H1 (cell line): ENCODE data around the gene GAREM2. TPM values are rescaled to one million over a fixed set of nuclear protein-coding genes. Genes with fewer than 3 reads are reported as not detected.

Source experiments
- CTCF ChIA-PET: fragments of 300-600 bp; sonication (Branson Sonifier 250); formaldehyde crosslinking; loops from one replicate; lab custom pipeline; 2021; ENCODE audit not compliant: partially characterized antibody; lab: Charles Lee
- POLR2A ChIA-PET: fragments of 300-600 bp; sonication (Branson Sonifier 250); formaldehyde crosslinking; loops from one replicate; lab custom pipeline; 2021; ENCODE audit warnings: inconsistent platforms; ENCODE audit not compliant: partially characterized antibody; lab: Charles Lee
- DNase-seq, 2 experiments: peaks; one replicate each; pipeline versions ENCODE4 v3.0.0 to v3.0.0-alpha.2; 2010 to 2022; ENCODE audit warnings: low spot score in 2 of 2, low read depth in 1 of 2, mixed read lengths in 1 of 2
- FAIRE-seq: peaks from 2 replicates; lab custom pipeline; 2011; peaks lifted over from hg19 to GRCh38; lab: Jason Lieb, UNC
- H2AFZ ChIP-seq: 2 replicates; pipeline ENCODE4 v1.8.1; 2012; ENCODE audit warnings: low read length, inconsistent platforms
- H2AK5ac ChIP-seq: 2 replicates; pipeline ENCODE4 v1.6.1; 2013; ENCODE audit warnings: low read depth, low read length
- H2BK120ac ChIP-seq: replicated peaks from 2 replicates; pipeline ENCODE3; 2013; ENCODE audit warnings: low read depth, low read length, inconsistent platforms
- H2BK12ac ChIP-seq: 2 replicates; pipeline ENCODE4 v1.6.1; 2013; ENCODE audit warnings: low read depth, low read length
- H2BK15ac ChIP-seq: 2 replicates; pipeline ENCODE4 v1.6.1; 2013; ENCODE audit warnings: low read length
- H2BK20ac ChIP-seq: 2 replicates; pipeline ENCODE4 v1.6.1; 2013; ENCODE audit warnings: low read length
- H2BK5ac ChIP-seq: 2 replicates; pipeline ENCODE4 v1.6.1; 2013; ENCODE audit warnings: low read depth, low read length
- H3K14ac ChIP-seq: 2 replicates; pipeline ENCODE4 v1.6.1; 2013; ENCODE audit warnings: inconsistent platforms; ENCODE audit not compliant: insufficient read length
- H3K18ac ChIP-seq: 2 replicates; pipeline ENCODE4 v1.6.1; 2013; ENCODE audit warnings: low read length; ENCODE audit errors: extremely low read depth
- H3K23ac ChIP-seq: 2 replicates; pipeline ENCODE4 v1.6.1; 2013; ENCODE audit warnings: inconsistent platforms; ENCODE audit not compliant: insufficient read length
- H3K23me2 ChIP-seq: 2 replicates; pipeline ENCODE4 v1.6.1; 2013; ENCODE audit warnings: low read depth, low read length
- H3K27ac ChIP-seq: 2 replicates; pipeline ENCODE4 v1.6.1; 2011; ENCODE audit warnings: low read depth, low read length, inconsistent platforms
- H3K27me3 ChIP-seq, 4 experiments: replicated peaks in 1 of 4; 1 replicate in 1 of 4; 2 replicates in 3 of 4; pipeline versions ENCODE4 v1.6.1 to v1.8.1; 2011 to 2013; ENCODE audit warnings: low read length in 3 of 4, mild to moderate bottlenecking in 3 of 4, inconsistent platforms in 2 of 4, mixed read lengths in 2 of 4, moderate library complexity in 1 of 4; ENCODE audit not compliant: control insufficient read depth in 3 of 4, insufficient read depth in 3 of 4; ENCODE audit errors: extremely low read depth in 1 of 4
- H3K36me3 ChIP-seq, 4 experiments: 2 replicates each; pipeline versions ENCODE4 v1.6.1 to v1.8.1; 2011 to 2013; ENCODE audit warnings: mild to moderate bottlenecking in 4 of 4, low read length in 3 of 4, moderate library complexity in 2 of 4, control low read depth in 1 of 4, inconsistent platforms in 1 of 4; ENCODE audit not compliant: insufficient read depth in 4 of 4, control insufficient read depth in 2 of 4
- H3K4ac ChIP-seq: replicated peaks from 2 replicates; pipeline ENCODE3; 2013; ENCODE audit warnings: low read length, low read depth, mixed read lengths, inconsistent platforms; ENCODE audit not compliant: insufficient read length
- H3K4me1 ChIP-seq, 4 experiments: replicated peaks in 1 of 4; 1 replicate in 1 of 4; 2 replicates in 3 of 4; pipeline versions ENCODE4 v1.6.1 to v1.8.1; 2011 to 2013; ENCODE audit warnings: low read length in 3 of 4, inconsistent platforms in 2 of 4, mixed read lengths in 1 of 4; ENCODE audit not compliant: insufficient read depth in 4 of 4, control insufficient read depth in 3 of 4
- H3K4me2 ChIP-seq, 2 experiments: 2 replicates each; pipeline versions ENCODE4 v1.6.1 to v1.8.1; 2011 to 2013; ENCODE audit warnings: low read depth in 2 of 2, low read length in 2 of 2, control low read depth in 1 of 2, inconsistent platforms in 1 of 2, mild to moderate bottlenecking in 1 of 2; ENCODE audit not compliant: insufficient read depth in 1 of 2
- H3K4me3 ChIP-seq, 4 experiments: fragments of 200-600, 300-600 bp in 1 of 4; sonication (generic), shearing (Covaris generic), sonication (Bioruptor Twin) in 1 of 4; 2 replicates each; pipeline versions ENCODE4 v1.5.1 to v1.8.1; 2011 to 2016; ENCODE audit warnings: low read length in 4 of 4, low read depth in 3 of 4, control low read depth in 2 of 4, inconsistent platforms in 2 of 4, mild to moderate bottlenecking in 2 of 4, mixed read lengths in 1 of 4, moderate library complexity in 1 of 4; ENCODE audit not compliant: insufficient read depth in 2 of 4; ENCODE audit errors: extremely low read depth in 1 of 4
- H3K56ac ChIP-seq: replicated peaks from 2 replicates; pipeline ENCODE3; 2013; ENCODE audit warnings: low read depth, mild to moderate bottlenecking, mixed read lengths, low read length, inconsistent platforms; ENCODE audit not compliant: insufficient read length
- H3K79me1 ChIP-seq: 2 replicates; pipeline ENCODE4 v1.6.1; 2013; ENCODE audit warnings: low read depth, low read length, control low read depth
- H3K79me2 ChIP-seq, 2 experiments: 2 replicates each; pipeline versions ENCODE4 v1.6.1 to v1.8.1; 2012 to 2013; ENCODE audit warnings: low read length in 2 of 2, mild to moderate bottlenecking in 2 of 2, inconsistent platforms in 1 of 2; ENCODE audit not compliant: insufficient read depth in 2 of 2, control insufficient read depth in 1 of 2
- H3K9ac ChIP-seq, 4 experiments: replicated peaks in 1 of 4; 1 replicate in 1 of 4; 2 replicates in 3 of 4; pipeline versions ENCODE4 v1.6.1 to v1.8.1; 2011 to 2013; ENCODE audit warnings: low read depth in 3 of 4, low read length in 3 of 4, control low read depth in 2 of 4, mild to moderate bottlenecking in 2 of 4, moderate library complexity in 2 of 4, inconsistent platforms in 1 of 4; ENCODE audit errors: extremely low read depth in 1 of 4
- H3K9me3 ChIP-seq, 2 experiments: 2 replicates each; pipeline versions ENCODE4 v1.6.1 to v1.8.1; 2012 to 2013; ENCODE audit warnings: mild to moderate bottlenecking in 2 of 2, moderate library complexity in 2 of 2, control low read depth in 1 of 2, inconsistent platforms in 1 of 2, low read depth in 1 of 2, low read length in 1 of 2, mixed read lengths in 1 of 2; ENCODE audit not compliant: insufficient read depth in 2 of 2
- H4K20me1 ChIP-seq, 2 experiments: replicated peaks in 1 of 2; 2 replicates each; pipeline versions ENCODE3 to v1.8.1; 2011 to 2013; ENCODE audit warnings: inconsistent platforms in 2 of 2, low read length in 2 of 2, mild to moderate bottlenecking in 1 of 2; ENCODE audit not compliant: insufficient read depth in 2 of 2, control insufficient read depth in 1 of 2
- H4K5ac ChIP-seq: 2 replicates; pipeline ENCODE4 v1.6.1; 2013; ENCODE audit warnings: low read length, low read depth, mixed read lengths, inconsistent platforms; ENCODE audit not compliant: insufficient read length
- H4K8ac ChIP-seq: 2 replicates; pipeline ENCODE4 v1.8.0; 2013; ENCODE audit warnings: mild to moderate bottlenecking, moderate library complexity, low read length, inconsistent platforms; ENCODE audit not compliant: insufficient read depth; ENCODE audit errors: extremely low read depth
- H4K91ac ChIP-seq: replicated peaks from 2 replicates; pipeline ENCODE3; 2013; ENCODE audit warnings: low read length, mixed read lengths, inconsistent platforms; ENCODE audit not compliant: insufficient read length
- CHD1 ChIP-seq: IDR thresholded peaks from 2 replicates; pipeline ENCODE4 v1.6.1; 2012; ENCODE audit warnings: low read depth, low read length, improper control_type of control experiment
- CHD2 ChIP-seq: IDR thresholded peaks from 2 replicates; pipeline ENCODE4 v1.6.1; 2012; ENCODE audit warnings: low read length, improper control_type of control experiment
- EGR1 ChIP-seq: IDR thresholded peaks from 2 replicates; pipeline ENCODE4 v1.6.1; 2011; ENCODE audit warnings: low read depth, low read length, borderline replicate concordance
- GTF2F1 ChIP-seq: IDR thresholded peaks from 2 replicates; pipeline ENCODE4 v1.6.1; 2012; ENCODE audit warnings: low read depth, low read length, improper control_type of control experiment, borderline replicate concordance
- TAF1 ChIP-seq: IDR thresholded peaks from 2 replicates; pipeline ENCODE4 v1.6.1; 2011; ENCODE audit warnings: mild to moderate bottlenecking, low read depth, low read length
- TBP ChIP-seq: IDR thresholded peaks from 2 replicates; pipeline ENCODE4 v1.6.1; 2011; ENCODE audit warnings: low read depth, low read length, improper control_type of control experiment
- WGBS, 2 experiments: shearing (Covaris generic) in 1 of 2; methylation state at CpG; one replicate each; pipeline versions ENCODE4 v1.1.6 to v1.1.7; 2013 to 2015; ENCODE audit warnings: low lambda C conversion rate in 2 of 2, mixed read lengths in 2 of 2, inconsistent platforms in 1 of 2, low coverage in 1 of 2, missing lambda C conversion rate in 1 of 2; ENCODE audit not compliant: insufficient replicate concordance in 2 of 2, insufficient coverage in 1 of 2, insufficient read length in 1 of 2; ENCODE audit errors: extremely low coverage in 1 of 2, missing lambda C conversion rate in 1 of 2; 5-methylcytosine and 5-hydroxymethylcytosine counted together
- polyA plus RNA-seq, 7 experiments: library from polyadenylated mRNA; depleted of rRNA in 3 of 7; stranded (reverse) in 5 of 7; unstranded in 2 of 7; fragments of >200 nt in 5 of 7; fragments of 200-250 nt in 2 of 7; gene quantifications; 1 replicate in 5 of 7; 2 replicates in 1 of 7; 4 replicates in 1 of 7; pipeline versions ENCODE4 v1.2.1 to v1.2.3, GENCODE V29; 2011 to 2013; ENCODE audit warnings: missing spikeins in 2 of 7, mixed read lengths in 2 of 7
- total RNA-seq: library from RNA; stranded (reverse); fragmentation: NEBNext Ultra II Directional; extraction: Animal tissue kit (Norgen Biotek cat#: 25700); gene quantifications from 2 replicates; pipeline ENCODE4 v1.2.1, GENCODE V29; 2021

Gene GAREM2
- total and polyA plus RNA-seq, 2 of the 8 experiments (the other 6 are each of a cell fraction or from before 2014, with no cell fraction given) = 19.9 TPM

GRCh38 chr2:26185304-26185928, 12.5 kb downstream of the GAREM2 start:
- no peak for DNase-seq
- H3K9ac ChIP-seq = peak overlapping the region in 2 of 4 experiments; percentile 34 to 53; a peak in 4 of 7 replicates
- H3K14ac ChIP-seq = no peak overlapping the region
- peaks cover 2% of the 10 kb centered on the region; the same call in 1 of the 2 replicates for H3K79me1 ChIP-seq
- H3K56ac ChIP-seq = no peak overlapping the region
- peak overlapping the region; percentile 48; the same call in 1 of the 2 replicates for H2AK5ac ChIP-seq
- H3K27me3 ChIP-seq = peaks cover 0 to 6% (median 3%) of the 10 kb centered on the region in 4 experiments; a peak in 2 of 7 replicates
- FAIRE-seq = no peak
- 53% methylated on average over 16 of the region's 20 CpGs; no CpG with 5 or more reads in 1 of the 2 experiments for WGBS, 2 experiments
- peak overlapping the region; percentile 16; the same call in 1 of the 2 replicates for H2BK15ac ChIP-seq
- no peak overlapping the region for H3K18ac ChIP-seq
- 0 out of 2 replicates have a peak overlapping the region, but pooled peaks have one; percentile 39 for H2BK12ac ChIP-seq
- H4K91ac ChIP-seq = no peak overlapping the region
- no peaks in the 10 kb centered on the region for H3K9me3 ChIP-seq
- H2BK120ac ChIP-seq = no peak overlapping the region
- no peak overlapping the region for H2BK5ac ChIP-seq
- no peak overlapping the region for H4K5ac ChIP-seq
- H3K4me1 ChIP-seq = peaks cover 0 to 8% (median 2%) of the 10 kb centered on the region in 4 experiments; a peak in 5 of 7 replicates
- 0 out of 2 replicates have a peak, but pooled peaks have one; percentile 5 for TF ChIP-seq TAF1
- TF ChIP-seq GTF2F1 = no peak
- peak; percentile 26; the same call in 1 of the 2 replicates for TF ChIP-seq TBP
- TF ChIP-seq CHD2 = no peak
- TF ChIP-seq CHD1 = no peak
- no peak for TF ChIP-seq EGR1
- POLR2A ChIA-PET = interaction anchor here (0.6 to 7.0 kb wide), 11 partner anchors 7 to 277 kb away, joined by 3 to 65 read pairs (median 3); partner anchors contain the start of genes GAREM2, HADHA, HADHB and RAB10
- peak overlapping the region; percentile 59 to 96 for H3K4me2 ChIP-seq
- peaks cover 0 to 2% of the 10 kb centered on the region in 2 experiments for H4K20me1 ChIP-seq
- H3K23ac ChIP-seq = no peak overlapping the region
- H4K8ac ChIP-seq = no peak overlapping the region
- peaks cover 0 to 8% (median 3%) of the 10 kb centered on the region in 4 experiments; a peak in 2 of 8 replicates for H3K36me3 ChIP-seq
- no peak overlapping the region for H2AFZ ChIP-seq
- 0 out of 2 replicates have a peak overlapping the region, but pooled peaks have one; percentile 28 for H3K27ac ChIP-seq
- CTCF ChIA-PET = interaction anchor here (0.5 to 2.5 kb wide), 14 partner anchors 10 to 339 kb away, joined by 3 to 23 read pairs (median 3); partner anchors contain the start of gene GAREM2
- H3K4me3 ChIP-seq = peak overlapping the region; percentile 31 to 77 (median 50)
- peaks cover 3% of the 10 kb centered on the region; the same call in 1 of the 2 replicates for H3K23me2 ChIP-seq
- H3K79me2 ChIP-seq = no peaks in the 10 kb centered on the region
- H2BK20ac ChIP-seq = no peak overlapping the region
- no peak overlapping the region for H3K4ac ChIP-seq
